Mononuclear cell (primary cell): ENCODE measurements around the gene GAPVD1. TPM values are rescaled to one million over a fixed set of nuclear protein-coding genes. Genes with fewer than 3 reads are reported as not detected.

Experiments
- H3K27me3 ChIP-seq: 2 replicates; pipeline ENCODE4 v1.6.0; 2011; ENCODE audit warnings: low read length, control low read depth; ENCODE audit not compliant: insufficient read depth
- H3K4me1 ChIP-seq: 2 replicates; pipeline ENCODE4 v1.5.1; 2011; ENCODE audit warnings: mild to moderate bottlenecking, low read length, control low read depth; ENCODE audit not compliant: insufficient read depth
- H3K4me3 ChIP-seq: 2 replicates; pipeline ENCODE4 v1.5.1; 2011; ENCODE audit warnings: mild to moderate bottlenecking, low read length, moderate library complexity
- H3K9me3 ChIP-seq: 2 replicates; pipeline ENCODE4 v1.5.1; 2011; ENCODE audit warnings: low read depth, mild to moderate bottlenecking, control low read depth, low read length
- total RNA-seq: library from RNA; depleted of rRNA; stranded (reverse); fragments of >200 nt; gene quantifications from one replicate; pipeline ENCODE4 v1.2.3, GENCODE V29; 2012

Gene GAPVD1
- total RNA-seq, 1 donor, result 105 TPM

- peaks cover 11% of the 10 kb centered on the region for H3K4me1 ChIP-seq
- peaks cover 7% of the 10 kb centered on the region for H3K27me3 ChIP-seq
- H3K9me3 ChIP-seq, result no peaks in the 10 kb centered on the region
- H3K4me3 ChIP-seq, result no peak overlapping the region
Observed at GRCh38 chr9:125409217-125409636, 147.6 kb downstream of the GAPVD1 start.

GRCh38 chr9:125409637-125410521, 148.3 kb downstream of the GAPVD1 start:
- Histone ChIP-seq H3K4me3 (no peak overlapping the region), H3K9me3 (no peaks in the 10 kb centered on the region), H3K4me1 (peaks cover 11% of the 10 kb centered on the region), H3K27me3 (peaks cover 7% of the 10 kb centered on the region)

- Histone ChIP-seq H3K4me1 (peaks cover 11% of the 10 kb centered on the region), H3K27me3 (peaks cover 7% of the 10 kb centered on the region), H3K9me3 (no peaks in the 10 kb centered on the region), H3K4me3 (no peak overlapping the region)
Observed at GRCh38 chr9:125410522-125410894, 148.9 kb downstream of the GAPVD1 start.

GRCh38 chr9:125411171-125411756, 149.6 kb downstream of the GAPVD1 start:
- H3K4me1 ChIP-seq, result peaks cover 11% of the 10 kb centered on the region
- no peak overlapping the region for H3K4me3 ChIP-seq
- peaks cover 7% of the 10 kb centered on the region for H3K27me3 ChIP-seq
- H3K9me3 ChIP-seq, result no peaks in the 10 kb centered on the region

GRCh38 chr9:125412166-125412565, 150.5 kb downstream of the GAPVD1 start:
- H3K9me3 ChIP-seq, result no peaks in the 10 kb centered on the region
- H3K4me3 ChIP-seq, result no peak overlapping the region
- peaks cover 11% of the 10 kb centered on the region for H3K4me1 ChIP-seq
- peaks cover 7% of the 10 kb centered on the region for H3K27me3 ChIP-seq

GRCh38 chr9:125413579-125413978, 152.0 kb downstream of the GAPVD1 start:
- Histone ChIP-seq H3K4me1 (peaks cover 2% of the 10 kb centered on the region), H3K27me3 (peaks cover 5% of the 10 kb centered on the region), H3K4me3 (no peak overlapping the region), H3K9me3 (no peaks in the 10 kb centered on the region)

- Histone ChIP-seq H3K9me3 (no peaks in the 10 kb centered on the region), H3K4me1 (no peaks in the 10 kb centered on the region), H3K27me3 (no peaks in the 10 kb centered on the region), H3K4me3 (no peak overlapping the region)
Observed at GRCh38 chr9:125415583-125416460, 154.2 kb downstream of the GAPVD1 start.

- Histone ChIP-seq H3K9me3 (no peaks in the 10 kb centered on the region), H3K27me3 (no peaks in the 10 kb centered on the region), H3K4me3 (no peak overlapping the region), H3K4me1 (no peaks in the 10 kb centered on the region)
Observed at GRCh38 chr9:125416517-125416916, 154.9 kb downstream of the GAPVD1 start.

Other genes with a start within 250 kb of the GAPVD1 start
- 9.9 TPM for gene SCAI, start 118.3 kb upstream of the GAPVD1 start, total RNA-seq
- 57.3 TPM for gene PPP6C, start 72.0 kb upstream of the GAPVD1 start, total RNA-seq
- 3.6 TPM for gene RABEPK, start 61.3 kb upstream of the GAPVD1 start, total RNA-seq
- 79.7 TPM for gene HSPA5, start 20.5 kb upstream of the GAPVD1 start, total RNA-seq